HTERT RPE-1 (cell line): Measurements from ENCODE around the gene LAMTOR3.

Experiments
- in situ Hi-C: fragments of 300-500 bp; cut with MboI; formaldehyde crosslinking; loops from 4 replicates; pipeline ENCODE4 v1.14.3; 2020; ENCODE audit warnings: low sequenced_read_pairs

The LAMTOR3 gene

GRCh38 chr4:99863804-99864203 lies 30.4 kb downstream of the LAMTOR3 start:
- in situ Hi-C loops, result no loop called here

DNA sequence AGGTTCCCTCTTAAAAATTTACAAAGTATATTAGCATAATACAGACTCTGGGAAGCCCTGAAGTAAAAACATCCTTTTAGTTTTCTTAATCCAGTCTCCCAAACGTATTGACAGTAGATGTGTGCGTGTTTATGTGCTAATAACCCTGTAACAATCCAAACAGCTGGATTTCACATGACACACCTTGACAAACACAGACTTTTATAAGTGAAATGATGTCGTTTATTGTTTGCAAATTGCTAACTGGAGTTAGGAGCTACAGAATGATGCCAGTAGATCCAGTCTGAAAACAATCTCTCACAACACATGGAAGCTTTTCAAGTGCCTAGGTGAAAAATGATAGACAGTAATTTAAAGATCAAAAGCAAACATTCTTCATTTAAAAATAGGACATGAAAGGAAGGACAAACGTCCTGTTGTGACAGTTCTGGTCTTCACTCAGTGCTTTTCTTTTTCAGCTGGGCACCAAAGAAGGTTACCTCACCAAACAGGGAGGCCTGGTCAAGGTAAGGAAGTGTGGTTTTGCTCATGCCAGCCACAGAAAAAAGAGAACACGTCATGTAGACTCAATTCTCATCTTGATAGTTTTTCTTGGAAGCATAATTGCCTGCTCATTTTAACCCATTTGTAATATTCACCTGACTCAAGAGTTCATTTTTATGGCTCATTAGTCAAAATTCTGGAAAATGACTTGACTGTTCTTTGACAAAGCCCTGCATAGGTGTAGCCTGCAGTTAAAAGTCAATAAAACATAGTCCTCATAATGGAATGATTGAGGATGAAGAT lies 32.9 kb downstream of the LAMTOR3 start:
- in situ Hi-C loops, result no loop called here

DNA sequence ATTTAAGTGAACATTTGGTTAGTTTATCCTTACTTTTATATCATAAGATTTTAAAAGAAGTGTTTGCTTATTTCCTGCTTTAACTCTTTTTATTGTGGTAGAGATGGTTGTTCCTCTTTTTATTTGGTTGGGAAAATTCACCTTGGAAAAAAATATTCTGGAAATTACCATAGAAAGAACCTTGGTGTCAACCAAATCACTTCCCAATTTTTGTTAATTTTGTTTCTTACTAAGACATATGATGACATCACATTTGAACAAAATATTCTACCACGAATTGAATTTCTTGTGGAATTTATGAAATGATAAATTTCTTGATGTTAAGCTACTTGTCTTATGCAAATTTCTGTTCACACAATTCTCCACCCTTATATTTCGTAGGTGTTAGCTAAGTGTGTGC lies 33.7 kb downstream of the LAMTOR3 start:
- in situ Hi-C loops, result no loop called here

GRCh38 chr4:99859618-99860017 lies 34.6 kb downstream of the LAMTOR3 start:
- in situ Hi-C loops, result no loop called here

DNA sequence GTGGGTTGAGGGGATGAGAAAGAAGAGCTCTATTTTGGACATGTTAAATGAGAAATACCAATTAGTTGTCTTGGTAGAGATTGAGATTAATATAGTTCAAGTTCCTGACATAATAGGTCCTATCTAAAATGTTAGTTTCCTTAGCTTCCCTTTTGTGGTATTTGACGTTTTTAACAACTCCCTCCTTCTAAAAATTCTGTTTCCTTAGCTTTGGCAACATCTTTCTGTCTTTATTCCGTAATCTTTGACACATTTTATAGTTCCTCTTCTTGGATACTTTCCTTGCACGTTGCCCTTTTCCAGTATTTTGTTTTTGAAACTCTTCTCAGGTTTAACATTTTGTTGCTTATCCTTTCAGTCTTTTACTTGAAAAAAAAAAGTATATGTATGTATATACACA lies 36.9 kb downstream of the LAMTOR3 start:
- in situ Hi-C loops, result no loop called here

- in situ Hi-C loops, result no loop called here
Observed at GRCh38 chr4:99856166-99856565, 38.1 kb downstream of the LAMTOR3 start.

DNA sequence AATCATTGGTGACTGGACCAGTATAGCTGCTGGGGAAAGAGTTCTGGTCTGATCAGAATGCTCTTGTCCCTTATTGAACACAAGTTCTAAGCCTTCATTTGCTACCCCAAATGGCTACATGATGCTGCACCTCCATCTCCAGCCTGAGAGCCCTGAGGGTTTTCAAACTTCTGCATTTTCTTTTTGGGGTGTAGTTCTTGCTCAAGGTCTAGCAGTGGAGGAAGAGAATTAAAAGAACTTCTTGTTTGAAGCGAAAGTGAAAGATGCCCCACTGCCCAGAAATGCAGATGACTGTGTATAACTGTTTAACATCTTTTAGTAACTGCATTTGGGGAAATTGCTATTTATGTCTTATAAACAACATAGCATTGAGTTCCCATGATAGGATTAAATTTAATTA lies 38.5 kb downstream of the LAMTOR3 start:
- in situ Hi-C loops, result no loop called here

GRCh38 chr4:99853999-99854398 lies 40.2 kb downstream of the LAMTOR3 start:
- in situ Hi-C loops, result no loop called here

DNA sequence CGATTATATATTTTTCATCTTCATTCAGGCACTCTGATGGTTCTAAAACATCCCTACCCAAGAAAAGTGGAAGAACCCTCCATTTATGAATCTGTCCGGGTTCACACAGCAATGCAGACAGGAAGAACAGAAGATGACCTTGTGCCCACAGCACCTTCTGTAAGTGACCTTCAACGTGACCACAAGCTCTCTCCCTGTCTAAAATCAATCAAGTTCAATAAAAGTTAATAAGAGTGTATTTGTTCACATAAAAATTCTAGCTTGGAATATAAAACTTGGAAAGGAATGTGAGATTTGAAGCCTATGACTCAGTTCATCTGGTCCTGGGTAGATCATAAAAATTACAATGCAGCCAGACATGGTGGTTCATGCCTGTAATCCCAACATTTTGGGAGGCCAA lies 41.0 kb downstream of the LAMTOR3 start:
- in situ Hi-C loops, result no loop called here

- in situ Hi-C loops, result no loop called here
Observed at GRCh38 chr4:99852199-99852749, 42.0 kb downstream of the LAMTOR3 start.

- in situ Hi-C loops, result no loop called here
Observed at GRCh38 chr4:99848591-99849001, 45.6 kb downstream of the LAMTOR3 start.

DNA sequence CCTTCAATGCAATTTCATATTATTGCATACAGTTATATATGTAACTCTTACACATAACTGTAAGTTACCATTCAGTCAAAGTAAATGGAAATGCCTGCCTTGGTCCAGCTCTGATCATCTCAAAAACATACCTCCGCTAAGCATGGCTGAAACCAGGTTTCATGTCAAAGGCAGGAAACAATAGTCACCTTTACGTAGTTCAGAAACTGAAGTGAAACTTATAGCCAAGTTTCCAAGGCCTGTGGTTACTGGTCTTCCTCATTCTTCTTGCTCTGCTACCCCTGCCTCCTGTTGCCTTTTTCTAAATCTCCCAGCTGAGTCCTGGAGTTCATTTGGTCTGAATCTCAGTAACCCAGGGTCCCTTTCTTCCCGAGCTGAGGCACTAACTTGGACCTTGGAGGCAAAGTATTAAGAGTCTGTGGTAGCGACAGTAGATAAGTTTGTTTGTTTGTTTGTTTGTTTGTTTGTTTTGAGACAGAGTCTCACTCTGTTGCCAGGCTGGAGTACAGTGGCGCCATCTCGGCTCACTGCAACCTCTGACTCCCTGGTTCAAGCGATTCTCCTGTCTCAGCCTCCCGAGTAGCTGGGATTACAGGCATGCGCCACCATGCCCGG lies 46.8 kb downstream of the LAMTOR3 start:
- in situ Hi-C loops, result no loop called here

GRCh38 chr4:99846891-99847290 lies 47.3 kb downstream of the LAMTOR3 start:
- in situ Hi-C loops, result no loop called here

- in situ Hi-C loops, result no loop called here
Observed at GRCh38 chr4:99845708-99846469, 48.3 kb downstream of the LAMTOR3 start.

DNA sequence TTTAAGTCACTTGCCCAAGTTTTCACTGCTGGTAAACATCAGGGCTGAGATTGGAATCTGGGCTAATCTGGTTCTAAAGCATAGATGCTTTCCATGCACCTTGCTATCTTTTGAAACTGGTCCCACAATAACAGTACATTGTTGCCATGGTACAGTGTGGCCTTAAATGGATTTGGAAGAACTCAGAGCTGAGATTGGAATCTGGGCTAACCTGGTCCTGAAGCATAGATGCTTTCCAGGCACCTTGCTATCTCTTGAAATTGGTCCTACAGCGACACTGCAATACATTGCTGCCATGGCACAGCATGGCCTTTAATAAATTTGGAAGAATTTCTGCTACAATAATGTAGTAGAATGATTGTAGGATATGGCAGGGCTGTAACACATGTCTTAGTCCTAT lies 49.0 kb downstream of the LAMTOR3 start:
- in situ Hi-C loops, result no loop called here

GRCh38 chr4:99844048-99844447 lies 50.2 kb downstream of the LAMTOR3 start:
- in situ Hi-C loops, result no loop called here

DNA sequence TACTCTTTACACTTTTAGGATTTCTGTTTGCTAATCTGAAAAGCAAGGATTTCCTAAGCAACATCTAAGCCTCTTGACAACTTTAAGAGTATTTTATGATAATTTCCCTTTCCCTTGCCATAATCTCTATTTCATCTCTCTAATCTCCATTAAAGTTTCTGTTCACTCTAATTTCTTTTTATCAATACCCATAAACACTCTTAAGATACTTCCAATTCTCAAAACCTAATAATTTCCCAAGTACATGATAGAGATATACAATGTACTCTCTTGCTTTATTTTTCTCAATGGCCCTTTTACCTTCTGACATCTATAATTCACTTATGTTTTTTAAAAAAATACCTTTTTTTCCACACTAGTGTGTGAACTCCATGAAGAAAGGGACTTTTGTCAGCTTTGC lies 50.8 kb downstream of the LAMTOR3 start:
- in situ Hi-C loops, result no loop called here

DNA sequence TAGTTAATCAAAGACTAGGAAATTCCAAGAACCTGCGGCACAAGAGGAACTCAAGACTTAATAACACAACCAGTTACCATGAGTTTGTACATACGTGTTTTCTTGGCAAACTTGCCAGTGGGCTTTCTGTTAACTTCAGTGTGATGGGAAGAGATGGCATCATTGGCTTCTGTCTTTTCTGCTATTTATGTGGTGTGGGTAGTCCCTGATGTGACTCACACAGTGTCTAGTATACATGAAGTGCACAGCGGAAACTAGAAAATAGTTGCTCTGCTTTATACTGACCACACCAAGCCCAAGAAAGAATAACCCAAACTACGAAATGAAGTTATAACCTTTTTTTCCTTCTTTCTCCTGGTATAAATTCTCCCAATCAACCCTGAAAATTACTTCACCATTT lies 53.1 kb downstream of the LAMTOR3 start:
- in situ Hi-C loops, result no loop called here

GRCh38 chr4:99838927-99839326 lies 55.3 kb downstream of the LAMTOR3 start:
- in situ Hi-C loops, result no loop called here

DNA sequence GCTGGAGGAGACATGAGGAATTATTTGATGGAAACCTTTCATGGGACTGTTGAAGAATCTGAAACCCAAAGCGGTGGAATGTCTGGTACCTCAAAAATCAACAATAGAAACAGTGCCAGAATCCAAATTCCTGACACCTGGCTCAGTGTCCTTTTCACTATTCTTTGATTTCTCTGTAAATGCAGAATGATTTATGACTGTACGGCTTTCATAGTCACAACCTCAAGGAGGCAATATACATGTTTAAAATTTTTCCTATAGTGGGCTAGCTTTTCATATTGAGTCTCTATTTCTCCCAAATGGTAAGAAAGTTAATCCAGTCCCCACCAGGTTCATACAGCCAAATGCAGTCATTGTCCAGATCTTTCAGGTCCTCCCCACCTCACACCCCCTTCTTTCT lies 58.3 kb downstream of the LAMTOR3 start:
- in situ Hi-C loops, result no loop called here

- in situ Hi-C loops, result no loop called here
Observed at GRCh38 chr4:99834569-99834968, 59.7 kb downstream of the LAMTOR3 start.

- in situ Hi-C loops, result no loop called here
Observed at GRCh38 chr4:99833756-99834155, 60.5 kb downstream of the LAMTOR3 start.
